HG03196 (cell line): Measurements from ENCODE around the gene RCAN2.

Experiments
- ATAC-seq: cut with Tn5 transposase; IDR thresholded peaks from one replicate; pipeline ENCODE4 v1.9.1; 2021; ENCODE audit not compliant: unreplicated experiment

Gene RCAN2

DNA sequence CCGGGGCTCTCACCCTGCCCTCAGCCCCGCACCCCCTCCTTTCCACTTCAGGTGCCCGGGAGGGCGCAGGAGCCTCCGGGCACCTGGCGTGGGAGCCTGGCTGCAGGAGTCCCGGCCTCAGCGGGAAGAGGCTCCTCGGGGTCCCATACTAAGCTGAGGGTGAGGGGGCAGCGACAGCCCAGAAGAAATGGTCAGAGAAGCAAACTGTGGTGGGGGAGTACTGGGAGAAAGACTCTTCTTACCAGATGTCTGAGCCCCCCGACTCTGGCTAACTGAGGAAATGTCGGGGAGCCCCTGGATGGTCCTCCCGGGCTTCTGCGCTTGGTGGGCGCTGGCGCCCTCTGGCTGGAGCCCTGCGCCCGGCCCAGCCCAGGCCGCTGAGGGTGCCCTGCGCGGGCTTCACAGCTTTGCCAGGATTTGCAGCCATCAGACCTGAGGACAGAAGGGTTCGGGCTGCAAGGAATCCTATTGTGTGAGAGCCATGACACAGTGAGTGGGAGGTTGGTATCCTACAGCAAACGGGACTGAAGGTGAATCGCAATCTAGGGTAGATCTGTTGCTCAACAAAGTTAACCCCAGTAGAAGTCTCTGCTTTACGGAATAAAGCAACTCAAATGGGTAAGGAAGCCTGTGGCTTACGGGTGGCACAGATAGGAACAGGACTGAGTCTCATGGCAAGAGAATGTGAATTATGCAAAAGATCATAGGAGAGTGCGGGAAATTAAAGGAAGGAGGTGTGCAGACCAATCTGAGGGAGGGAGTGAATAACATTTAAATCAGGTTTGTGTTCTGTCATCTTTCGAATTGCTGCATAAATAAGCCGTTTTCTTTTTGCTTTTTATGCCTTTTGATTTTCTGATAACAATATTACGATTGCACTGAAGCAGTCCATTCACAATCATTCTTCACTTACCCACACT, 639 bp upstream of the RCAN2 start:
- no peak for ATAC-seq

DNA sequence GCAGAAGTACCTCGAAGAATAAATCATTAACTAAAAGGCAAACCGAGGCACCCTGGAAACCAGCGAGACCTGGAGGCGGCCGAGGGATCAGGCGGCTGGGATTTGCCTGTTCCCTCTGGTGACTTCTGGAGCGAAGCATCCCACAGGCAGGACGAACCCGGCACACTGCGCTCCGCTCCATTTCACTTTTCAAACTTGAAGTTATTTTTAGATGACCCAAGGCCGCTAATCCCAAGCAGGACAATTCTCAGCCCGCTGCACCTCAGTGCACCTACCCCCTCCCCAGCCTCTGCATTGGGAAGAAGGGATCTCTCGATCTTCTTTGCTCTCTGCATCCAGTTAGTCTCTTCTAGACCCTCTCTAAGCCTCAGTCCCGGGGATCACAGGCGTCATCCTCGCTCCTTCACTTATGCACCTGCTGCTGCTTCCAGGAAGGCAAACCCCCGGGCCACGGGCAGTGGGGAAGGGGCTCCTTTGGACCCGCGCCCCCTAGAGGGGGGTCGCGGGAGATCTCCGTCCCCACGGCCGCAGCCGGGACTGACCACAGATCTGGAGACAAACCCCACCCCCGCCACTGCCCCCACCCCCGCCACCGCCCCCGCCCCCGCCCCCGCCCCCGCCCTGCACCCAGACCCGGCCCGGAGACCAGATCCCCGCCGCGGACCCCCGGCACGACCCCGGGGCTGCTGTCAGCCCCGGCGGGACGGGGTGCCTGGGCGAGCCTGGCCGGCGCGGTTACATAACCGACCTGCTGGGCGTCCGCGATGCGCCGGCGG, 636 bp downstream of the RCAN2 start:
- ATAC-seq: no peak

DNA sequence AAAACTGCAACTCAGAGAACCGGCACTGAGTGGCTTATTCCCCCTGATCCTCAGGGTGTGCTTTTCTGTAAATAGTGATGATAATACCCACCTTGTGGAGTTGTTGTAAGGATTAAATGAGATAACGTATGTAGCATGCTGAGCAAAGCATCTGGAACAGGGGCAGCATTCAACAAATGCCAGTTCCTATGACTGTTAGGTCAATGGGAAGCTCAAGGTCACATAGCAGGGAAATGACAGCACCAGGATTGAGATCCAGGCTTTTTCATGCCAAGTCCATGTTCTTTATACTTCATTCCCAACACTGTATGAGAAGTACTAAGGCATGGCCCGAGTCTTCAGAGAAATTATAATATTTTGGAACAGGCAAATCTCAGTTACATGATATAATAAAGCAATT, 5.1 kb downstream of the RCAN2 start:
- no peak for ATAC-seq

DNA sequence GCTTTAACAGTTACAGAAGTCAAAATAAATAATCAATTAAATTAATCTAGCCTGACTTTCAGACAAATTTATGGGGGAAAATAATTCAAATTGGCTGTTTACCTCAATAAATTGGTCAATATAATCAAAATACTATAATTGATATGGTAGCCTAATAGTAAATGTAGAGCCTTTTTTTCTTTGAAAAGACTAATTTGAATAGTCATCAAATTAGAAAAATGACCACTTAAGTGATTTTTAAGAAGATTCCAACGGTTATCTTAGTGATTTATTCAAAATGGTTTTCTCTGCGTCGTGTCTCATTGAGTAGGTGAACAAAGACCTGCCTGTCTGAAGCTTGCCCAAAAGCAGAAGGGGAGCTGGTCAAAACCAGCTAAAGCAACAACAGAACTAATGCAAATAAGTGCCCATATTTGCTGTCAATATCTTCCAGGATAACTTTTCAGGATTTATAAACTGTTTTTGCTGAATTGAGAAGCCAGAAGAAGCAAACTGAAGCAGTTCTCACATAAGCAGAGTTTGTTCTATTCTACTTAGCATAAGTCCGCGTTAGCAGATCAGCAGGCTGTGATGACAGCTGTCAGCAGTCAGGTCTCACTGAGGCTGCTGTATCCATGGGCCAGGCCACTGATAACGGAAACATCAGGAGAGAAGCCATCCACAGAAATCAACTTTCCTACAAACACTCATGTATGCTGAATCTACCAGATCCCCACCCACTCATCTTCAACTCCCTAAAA, 7.0 kb downstream of the RCAN2 start:
- no peak for ATAC-seq

DNA sequence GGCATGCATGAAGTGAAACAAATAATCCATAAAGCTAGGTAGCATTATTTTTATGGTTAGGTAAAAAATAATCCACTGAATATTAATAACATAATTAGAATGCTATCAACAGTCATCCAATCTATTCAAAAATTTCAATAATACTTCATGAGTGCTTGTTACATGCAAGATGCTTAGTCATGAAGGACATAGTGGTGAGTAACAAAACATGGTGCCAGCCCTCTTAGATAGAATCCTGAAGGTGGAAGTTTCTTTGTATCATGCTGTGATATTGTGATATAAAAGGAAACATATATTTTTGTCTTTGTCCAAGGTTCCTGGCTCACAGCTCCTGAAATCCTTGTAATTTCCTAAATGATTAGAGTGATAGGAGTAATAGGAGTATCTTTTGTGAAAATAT, 14.9 kb downstream of the RCAN2 start:
- ATAC-seq: no peak

DNA sequence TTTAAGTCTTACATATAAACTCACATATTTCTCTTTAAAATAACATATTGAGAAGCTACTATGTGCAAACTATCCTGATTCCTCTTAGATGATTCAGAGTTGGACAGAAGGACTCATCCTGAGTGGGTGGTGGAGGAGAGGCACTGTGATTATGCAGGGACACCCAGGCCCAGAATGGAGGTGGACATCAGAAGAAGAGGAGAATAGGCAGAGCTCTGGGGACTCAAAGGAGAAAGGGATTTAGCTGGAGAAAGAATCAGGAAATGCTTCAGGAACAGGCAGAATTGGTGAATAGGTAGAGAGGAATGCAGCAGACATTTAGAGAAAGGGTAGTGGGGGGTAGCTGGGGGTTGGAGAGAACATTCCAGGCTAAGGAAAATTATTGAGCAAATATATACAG, 17.4 kb downstream of the RCAN2 start:
- no peak for ATAC-seq

DNA sequence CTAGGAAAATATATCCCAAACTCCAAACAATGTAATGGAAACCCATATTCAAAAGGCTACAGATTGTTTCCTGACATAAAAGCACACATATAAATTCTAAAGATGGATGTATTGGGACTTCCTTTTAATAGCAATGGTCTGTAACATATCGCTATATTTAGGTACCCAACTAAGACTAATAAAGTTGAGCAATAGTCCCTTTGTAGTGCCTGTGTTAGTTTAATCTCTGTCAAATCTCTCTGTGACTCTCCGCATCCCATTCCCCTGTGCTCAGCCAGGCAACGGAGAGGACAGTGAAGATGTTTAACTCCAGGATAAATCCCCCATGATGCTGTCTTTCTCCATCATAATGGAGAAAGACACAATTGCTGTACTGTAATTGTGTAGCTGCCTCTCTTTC, 19.0 kb downstream of the RCAN2 start:
- no peak for ATAC-seq

DNA sequence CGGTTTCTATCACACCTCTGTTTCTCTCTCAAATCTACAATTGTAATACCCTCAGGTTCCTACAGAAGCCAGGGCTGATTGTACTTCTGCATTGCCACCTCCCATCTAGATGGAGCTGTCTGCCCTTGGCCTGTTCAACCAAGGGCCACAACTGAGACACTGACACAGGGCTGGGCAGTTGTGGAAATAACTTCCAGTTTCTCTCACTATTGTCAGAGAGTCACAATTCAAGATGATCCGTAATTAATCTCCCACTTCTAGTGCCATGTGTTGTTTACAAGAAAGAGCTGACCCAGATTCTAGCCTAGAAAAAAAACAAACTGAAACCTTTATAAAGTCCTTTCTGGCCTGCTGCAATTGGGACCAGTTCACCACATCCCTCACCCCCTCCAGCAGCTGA, 22.2 kb downstream of the RCAN2 start:
- no peak for ATAC-seq

DNA sequence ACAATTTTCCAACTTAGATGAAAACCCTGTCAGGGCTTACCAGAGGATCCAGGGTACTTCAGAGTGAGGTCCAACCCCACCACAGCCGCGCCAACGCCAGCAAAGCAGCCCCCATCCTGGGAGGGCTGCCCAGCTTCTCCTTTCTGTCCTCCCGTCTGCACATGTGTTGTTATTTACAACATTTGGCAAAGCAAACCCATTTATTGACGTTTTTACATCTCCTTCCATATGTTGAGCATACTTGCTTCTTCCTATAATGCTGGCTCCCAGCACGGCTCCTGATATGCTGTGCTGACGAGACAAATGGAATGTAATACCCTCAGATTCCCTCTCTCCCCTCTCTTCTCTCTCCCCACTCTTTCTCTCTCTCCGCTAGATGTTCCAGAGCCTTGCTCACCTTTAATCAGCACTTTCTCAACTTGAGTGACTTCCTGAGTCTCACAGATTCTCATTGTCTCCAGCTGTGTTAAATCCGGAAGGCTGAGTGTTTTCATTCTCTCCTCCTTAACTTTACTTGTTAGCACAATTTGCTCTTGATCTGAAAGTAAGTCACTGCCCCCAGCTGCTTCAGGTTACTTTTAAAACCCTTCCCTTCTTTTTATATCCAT, 22.7 kb downstream of the RCAN2 start:
- no peak for ATAC-seq

DNA sequence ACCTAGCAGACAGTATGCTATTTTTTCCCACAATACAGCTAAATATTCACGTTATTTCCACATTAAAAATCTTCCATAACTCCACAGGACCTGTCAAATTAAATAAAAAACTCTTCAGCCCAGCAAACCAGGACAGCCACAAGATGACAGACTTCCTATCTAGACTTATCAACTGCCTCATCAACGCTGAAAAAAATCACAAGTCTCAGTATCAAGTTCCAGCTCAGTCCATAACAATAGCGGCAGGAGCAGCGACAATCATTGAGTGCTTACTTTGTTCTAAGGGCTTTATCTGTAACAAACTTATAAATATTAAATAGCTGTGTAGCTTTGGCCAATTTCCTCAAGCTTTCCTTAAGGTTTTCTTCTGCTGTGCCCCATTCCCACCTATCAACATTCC, 24.7 kb downstream of the RCAN2 start:
- no peak for ATAC-seq

DNA sequence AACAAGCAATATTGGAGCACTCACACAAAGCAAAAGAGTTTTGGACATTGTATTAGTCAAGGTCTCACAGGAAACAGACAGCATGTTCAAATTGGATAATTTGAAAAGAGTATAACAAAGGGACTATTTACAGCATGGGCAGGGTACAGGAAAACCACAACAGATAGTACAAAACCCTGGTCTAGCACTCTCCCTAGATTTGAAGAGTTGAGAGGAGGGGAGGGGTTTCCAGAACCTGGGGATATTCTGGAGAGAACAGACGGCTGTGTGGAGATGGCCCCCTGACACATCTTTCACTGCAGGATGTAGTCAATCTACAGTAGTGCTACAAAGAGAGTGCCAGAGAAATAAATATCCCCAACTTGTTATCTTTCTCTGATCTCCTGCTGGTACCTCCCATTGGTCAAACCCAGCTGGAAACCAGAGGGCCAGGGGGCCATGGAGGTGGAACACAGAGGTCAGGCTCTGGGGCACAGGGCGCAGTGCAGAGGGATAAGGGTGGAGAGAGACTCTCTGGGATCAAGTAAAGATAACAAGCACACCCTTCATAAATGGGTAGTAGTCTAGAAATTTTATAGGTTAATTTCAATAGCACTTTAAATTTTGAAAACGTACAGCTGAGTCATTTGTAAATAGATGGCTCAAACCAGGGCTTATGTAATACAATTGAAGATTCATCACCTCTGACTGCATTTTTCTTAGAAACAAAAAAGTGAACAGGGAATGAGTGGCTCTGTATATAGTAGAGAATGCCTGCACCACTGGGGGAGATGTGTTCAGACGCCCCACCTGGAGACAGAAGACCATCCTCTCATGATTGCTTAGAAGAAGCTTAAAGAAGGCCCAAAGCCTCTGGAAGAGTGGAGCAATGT, 25.7 kb downstream of the RCAN2 start:
- no peak for ATAC-seq

DNA sequence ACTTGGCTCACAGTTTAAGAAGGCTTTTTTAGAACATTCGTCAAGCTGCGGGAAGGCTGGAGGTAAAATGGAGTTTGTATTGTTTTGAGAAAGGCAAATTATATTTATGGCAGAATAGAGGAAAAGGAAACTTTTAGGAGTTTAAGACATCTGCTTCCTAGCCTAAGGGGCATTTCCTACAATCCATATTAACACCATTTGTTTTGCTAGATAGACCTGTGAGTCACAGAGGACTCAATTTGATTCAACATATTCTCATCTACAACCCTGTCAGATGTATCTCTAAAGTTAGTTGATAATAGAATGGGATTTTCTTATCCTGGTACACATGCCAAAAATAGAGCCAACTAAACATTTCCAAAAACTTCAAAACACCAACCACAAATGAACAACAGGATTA, 35.0 kb downstream of the RCAN2 start:
- no peak for ATAC-seq

DNA sequence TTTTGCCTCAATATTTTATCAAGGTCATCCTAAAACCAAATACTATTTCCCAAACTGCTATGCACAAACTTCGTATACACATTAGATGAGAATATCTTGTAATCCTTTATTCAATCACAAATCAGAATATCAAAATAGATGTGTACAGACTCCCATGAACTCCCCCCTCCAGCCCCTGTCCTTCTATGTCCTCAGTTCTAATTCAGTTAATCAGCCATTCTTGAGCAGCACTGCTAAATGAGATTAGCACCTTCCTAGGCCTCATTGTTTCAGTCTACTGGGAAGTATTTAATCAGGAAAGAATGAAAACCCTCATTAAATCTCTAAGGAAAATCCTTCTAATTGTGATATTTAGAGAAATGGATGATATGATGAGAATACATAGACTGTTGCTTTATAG, 36.6 kb downstream of the RCAN2 start:
- ATAC-seq: no peak

DNA sequence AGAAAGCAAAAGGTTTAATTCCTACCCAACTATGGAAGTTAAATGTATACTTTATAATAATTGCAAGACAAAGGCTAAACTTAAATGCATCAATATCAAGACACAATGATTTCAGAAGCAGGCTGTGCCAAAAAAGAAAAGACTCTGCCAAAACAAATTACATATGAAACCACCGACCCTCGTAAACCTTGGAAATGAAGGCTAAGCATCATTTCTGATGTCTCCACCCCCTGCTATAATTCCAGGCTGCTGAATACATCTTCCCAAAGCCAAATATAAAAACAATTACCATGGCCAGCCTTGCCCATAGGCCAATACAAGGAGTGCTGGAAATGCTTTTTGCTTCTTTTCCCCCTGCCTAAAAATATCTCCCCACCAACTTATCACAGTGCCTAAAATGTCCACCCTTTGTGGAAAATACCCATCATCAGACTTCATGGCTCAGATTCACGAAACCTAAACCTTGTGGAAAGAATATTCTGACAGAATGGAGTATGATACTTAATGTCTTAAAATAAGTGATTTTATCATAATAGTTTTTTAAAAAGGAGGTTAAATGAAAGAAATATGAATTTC, 37.4 kb downstream of the RCAN2 start:
- no peak for ATAC-seq

DNA sequence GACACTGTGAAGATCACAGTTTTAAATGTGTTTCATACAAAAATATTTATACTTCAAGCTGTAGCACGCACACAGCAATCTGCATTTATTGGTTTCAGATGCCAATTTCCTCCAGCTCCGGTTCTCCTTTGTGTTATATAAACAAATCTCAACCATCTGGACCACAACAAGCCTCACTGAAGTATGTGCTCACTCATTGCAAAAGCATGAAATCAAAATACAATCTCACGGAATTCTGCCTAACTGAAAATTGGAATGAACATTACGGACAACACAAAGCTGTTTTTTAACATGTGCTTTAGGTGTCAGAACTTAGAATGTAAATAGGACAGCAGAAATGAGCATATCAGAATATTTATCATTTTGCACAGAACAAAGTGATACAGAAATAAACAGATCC, 38.0 kb downstream of the RCAN2 start:
- no peak for ATAC-seq

DNA sequence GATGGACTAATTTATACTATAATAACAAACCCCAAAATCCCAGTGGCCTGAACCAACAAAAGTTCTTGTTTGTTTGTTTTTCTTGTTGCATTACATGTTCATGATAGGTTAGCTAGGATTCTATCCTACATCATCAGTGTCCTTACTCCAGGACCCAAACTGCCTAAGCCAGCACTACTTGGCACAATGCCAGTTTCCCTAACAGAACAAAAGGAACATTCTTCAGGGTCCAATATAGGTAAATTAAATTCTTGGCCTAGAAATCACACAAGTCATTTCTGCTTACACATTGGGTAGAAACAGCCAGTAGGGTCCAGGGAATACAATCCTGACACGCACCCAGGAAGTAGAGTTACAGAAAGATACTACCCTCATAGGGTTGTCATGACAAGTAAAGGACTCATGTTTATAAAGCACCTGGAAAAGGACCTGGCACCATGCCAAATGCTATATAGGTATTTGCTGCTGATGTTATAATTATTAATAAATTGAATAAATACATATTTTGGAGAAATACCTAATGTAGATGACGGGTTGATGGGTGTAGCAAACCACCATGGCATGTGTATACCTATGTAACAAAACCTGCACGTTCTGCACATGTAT, 38.8 kb downstream of the RCAN2 start:
- ATAC-seq: no peak

DNA sequence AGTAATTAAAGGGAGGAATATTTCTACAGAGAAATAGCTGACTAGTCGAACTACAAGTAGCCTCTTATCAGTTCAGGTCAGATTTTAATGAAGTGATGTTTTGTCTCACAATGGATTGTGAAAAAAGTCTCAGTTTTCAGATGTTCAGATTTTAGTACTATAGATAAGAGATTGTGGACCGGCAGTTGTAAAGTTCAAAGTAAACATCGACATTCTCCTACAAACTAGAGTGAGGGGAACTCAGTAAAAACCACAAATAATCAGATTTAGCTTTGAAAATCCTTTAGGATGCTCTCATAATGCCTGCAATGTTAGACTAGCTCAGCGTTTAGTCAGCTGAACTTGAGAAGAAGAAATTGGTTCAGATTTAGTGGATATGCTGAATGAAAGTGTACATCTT, 39.9 kb downstream of the RCAN2 start:
- no peak for ATAC-seq

DNA sequence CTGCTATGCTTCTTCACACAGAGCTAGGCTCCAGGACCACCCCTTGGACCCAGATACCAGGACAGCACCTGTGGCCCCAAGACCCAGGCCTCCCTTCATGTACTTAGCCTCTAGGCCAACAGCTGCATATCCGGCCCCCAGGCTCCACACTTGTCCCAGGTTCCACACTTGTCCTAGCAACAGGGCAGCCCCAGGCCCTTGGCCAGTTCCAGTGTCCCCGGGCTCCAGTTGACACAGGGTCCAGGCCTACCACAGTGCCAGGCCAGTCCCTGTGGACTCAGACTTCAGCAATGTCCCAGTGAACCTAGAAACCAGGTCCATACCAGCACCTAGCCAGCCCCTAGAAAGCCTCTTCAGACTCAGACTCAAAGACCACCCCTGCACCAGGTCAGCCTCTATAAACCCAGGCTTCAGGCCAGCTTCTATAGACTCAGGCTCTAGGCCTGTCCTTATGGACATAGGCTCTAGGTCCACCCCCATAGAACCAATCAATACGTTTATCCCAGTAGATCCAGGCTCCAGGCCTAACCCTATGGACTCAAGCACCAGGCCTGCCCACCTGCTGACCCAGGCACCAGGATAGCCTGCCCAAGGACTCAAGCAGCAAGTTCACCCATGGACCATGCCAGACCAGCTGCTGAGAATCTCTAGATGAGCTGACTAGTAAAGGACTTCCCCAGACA, 46.3 kb downstream of the RCAN2 start:
- no peak for ATAC-seq

DNA sequence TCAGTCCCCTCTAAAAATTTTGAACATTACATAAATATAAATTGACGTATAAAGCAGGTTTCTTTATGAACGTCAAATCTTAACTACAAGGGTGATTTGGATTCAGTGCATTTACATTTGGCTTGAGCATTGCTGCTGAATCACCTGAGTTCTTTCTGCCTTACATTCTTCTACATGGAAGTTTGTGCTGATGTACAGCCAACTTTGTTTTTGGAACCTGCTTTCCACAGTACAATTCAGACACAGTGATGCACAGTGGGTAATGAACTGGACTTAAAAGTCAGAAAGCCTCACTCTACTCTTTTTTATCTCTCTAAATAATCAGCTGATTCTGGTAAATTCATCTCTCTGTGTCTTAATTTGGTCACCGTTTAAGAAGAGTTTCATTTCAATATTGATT, 47.6 kb downstream of the RCAN2 start:
- no peak for ATAC-seq
